MM.1S (cell line): Measurements from ENCODE around the gene CNTNAP2.

Experiments used
- CTCF ChIP-seq: fragments of 300-600 bp; sonication (generic); IDR thresholded peaks from 2 replicates; pipeline ENCODE4 v1.5.1; 2016; ENCODE audit warnings: antibody characterized with exemption, low read length, mixed read lengths
- EZH2 ChIP-seq: fragments of 300-600 bp; sonication (generic); optimal IDR thresholded peaks from 2 replicates; pipeline ENCODE3; 2017; ENCODE audit warnings: low read depth, mild to moderate bottlenecking, antibody characterized with exemption, low read length, mixed read lengths
- EZH2phosphoT487 ChIP-seq: fragments of 300-600 bp; sonication (generic); IDR thresholded peaks from 2 replicates; pipeline ENCODE4 v1.6.1; 2018; ENCODE audit warnings: antibody characterized with exemption, low read length

GRCh38 chr7:148410905-148411304, 2294.3 kb downstream of the CNTNAP2 start:
- TF ChIP-seq CTCF, result no peak
- TF ChIP-seq EZH2, result no peak
- no peak for TF ChIP-seq EZH2phosphoT487
